H9 (cell line): Measurements from ENCODE around the gene TTLL1. TPM values are rescaled to one million over a fixed set of nuclear protein-coding genes. Genes with fewer than 3 reads are reported as not detected.

Source experiments
- DNase-seq: peaks from one replicate; pipeline ENCODE4 v3.0.0-alpha.2; 2017
- H2AFZ ChIP-seq: one replicate; pipeline ENCODE4 v1.6.1; 2013; ENCODE audit warnings: mild to moderate bottlenecking, low read length, control low read depth, moderate library complexity
- H2AK5ac ChIP-seq: 2 replicates; pipeline ENCODE4 v1.6.1; 2013; ENCODE audit warnings: low read length, control low read depth, mixed read lengths; ENCODE audit not compliant: insufficient read length
- H2BK120ac ChIP-seq: one replicate; pipeline ENCODE4 v1.6.1; 2013; ENCODE audit warnings: low read depth, mild to moderate bottlenecking, low read length, control low read depth, inconsistent platforms; ENCODE audit not compliant: poor library complexity, severe bottlenecking
- H2BK12ac ChIP-seq: 2 replicates; pipeline ENCODE4 v1.6.1; 2013; ENCODE audit warnings: low read length, control low read depth, mixed read lengths, low read depth; ENCODE audit not compliant: insufficient read length
- H2BK15ac ChIP-seq: 2 replicates; pipeline ENCODE4 v1.6.1; 2013; ENCODE audit warnings: low read depth, low read length, control low read depth
- H2BK20ac ChIP-seq: one replicate; pipeline ENCODE4 v1.6.1; 2013; ENCODE audit warnings: low read depth, mild to moderate bottlenecking, low read length, control low read depth, inconsistent platforms; ENCODE audit not compliant: poor library complexity, severe bottlenecking
- H2BK5ac ChIP-seq: 2 replicates; pipeline ENCODE4 v1.6.1; 2013; ENCODE audit warnings: low read length, control low read depth, mixed read lengths; ENCODE audit not compliant: insufficient read length
- H3K14ac ChIP-seq: 2 replicates; pipeline ENCODE4 v1.6.1; 2013; ENCODE audit warnings: low read length, control low read depth; ENCODE audit not compliant: insufficient read depth
- H3K18ac ChIP-seq: 2 replicates; pipeline ENCODE4 v1.6.1; 2013; ENCODE audit warnings: low read depth, mild to moderate bottlenecking, mixed read lengths, low read length, control low read depth; ENCODE audit not compliant: insufficient read length
- H3K23ac ChIP-seq: 2 replicates; pipeline ENCODE4 v1.6.1; 2013; ENCODE audit warnings: low read length, control low read depth, mixed read lengths, low read depth; ENCODE audit not compliant: insufficient read length
- H3K23me2 ChIP-seq: 2 replicates; pipeline ENCODE4 v1.6.1; 2013; ENCODE audit warnings: low read depth, mild to moderate bottlenecking, mixed read lengths, low read length, control low read depth; ENCODE audit not compliant: insufficient read length, poor library complexity, severe bottlenecking
- H3K27ac ChIP-seq: 2 replicates; pipeline ENCODE4 v1.5.1; 2013; ENCODE audit warnings: low read length, control low read depth, mixed read lengths, low read depth; ENCODE audit not compliant: insufficient read length
- H3K27me3 ChIP-seq: 2 replicates; pipeline ENCODE4 v1.6.1; 2013; ENCODE audit warnings: low read length, control low read depth, inconsistent platforms; ENCODE audit not compliant: insufficient read depth
- H3K4ac ChIP-seq: 2 replicates; pipeline ENCODE4 v1.6.1; 2013; ENCODE audit warnings: low read depth, mild to moderate bottlenecking, control low read depth, inconsistent platforms, low read length, moderate library complexity
- H3K4me1 ChIP-seq: 2 replicates; pipeline ENCODE4 v1.6.1; 2013; ENCODE audit warnings: low read length, control low read depth, inconsistent platforms; ENCODE audit not compliant: insufficient read depth
- H3K4me2 ChIP-seq: 2 replicates; pipeline ENCODE4 v1.6.1; 2013; ENCODE audit warnings: low read length, control low read depth, mixed read lengths; ENCODE audit not compliant: insufficient read length, insufficient read depth
- H3K56ac ChIP-seq: 2 replicates; pipeline ENCODE4 v1.6.1; 2013; ENCODE audit warnings: low read depth, mild to moderate bottlenecking, mixed read lengths, low read length, control low read depth; ENCODE audit not compliant: insufficient read length
- H3K79me1 ChIP-seq: 2 replicates; pipeline ENCODE4 v1.6.1; 2013; ENCODE audit warnings: low read depth, mild to moderate bottlenecking, moderate library complexity, low read length, control low read depth, inconsistent platforms; ENCODE audit not compliant: insufficient read depth, poor library complexity, severe bottlenecking
- H3K79me2 ChIP-seq: 2 replicates; pipeline ENCODE4 v1.6.1; 2013; ENCODE audit warnings: low read length, control low read depth, inconsistent platforms; ENCODE audit not compliant: insufficient read depth
- H3K9ac ChIP-seq: 2 replicates; pipeline ENCODE4 v1.6.1; 2013; ENCODE audit warnings: low read length, control low read depth, mixed read lengths; ENCODE audit not compliant: insufficient read length; ENCODE audit errors: extremely low read depth
- H3K9me3 ChIP-seq: one replicate; pipeline ENCODE4 v1.6.1; 2013; ENCODE audit warnings: low read depth, low read length, inconsistent platforms; ENCODE audit not compliant: control insufficient read depth
- H3T11ph ChIP-seq: one replicate; pipeline ENCODE4 v1.6.1; 2013; ENCODE audit warnings: mild to moderate bottlenecking, low read length, control low read depth, inconsistent platforms
- H4K20me1 ChIP-seq: one replicate; pipeline ENCODE4 v1.6.1; 2013; ENCODE audit not compliant: control insufficient read depth, insufficient read length, insufficient read depth
- H4K5ac ChIP-seq: 2 replicates; pipeline ENCODE4 v1.6.1; 2013; ENCODE audit warnings: low read depth, mild to moderate bottlenecking, mixed read lengths, low read length, control low read depth; ENCODE audit not compliant: insufficient read length
- H4K8ac ChIP-seq: replicated peaks from 2 replicates; pipeline ENCODE4 v1.6.1; 2013; ENCODE audit warnings: low read length, control low read depth, mixed read lengths, low read depth; ENCODE audit not compliant: insufficient read length
- H4K91ac ChIP-seq: 2 replicates; pipeline ENCODE4 v1.6.1; 2013; ENCODE audit warnings: low read depth, mild to moderate bottlenecking, moderate library complexity, mixed read lengths, low read length, control low read depth; ENCODE audit not compliant: insufficient read length
- H3K27ac Mint-ChIP-seq, 3 experiments: 2 replicates in 2 of 3; 3 replicates in 1 of 3; pipeline ENCODE4 v1.8.0; 2020 to 2021; ENCODE audit warnings: mixed read lengths in 3 of 3, mild to moderate bottlenecking in 1 of 3, moderate library complexity in 1 of 3
- H3K27me3 Mint-ChIP-seq: 2 replicates; pipeline ENCODE4 v1.8.0; 2021; ENCODE audit warnings: low read depth, mild to moderate bottlenecking, moderate library complexity, mixed read lengths
- H3K36me3 Mint-ChIP-seq, 3 experiments: 2 replicates in 2 of 3; 3 replicates in 1 of 3; pipeline ENCODE4 v1.8.0; 2020 to 2021; ENCODE audit warnings: low read depth in 3 of 3, mixed read lengths in 3 of 3; ENCODE audit not compliant: insufficient read depth in 1 of 3
- H3K4me1 Mint-ChIP-seq, 2 experiments: 2 replicates each; pipeline ENCODE4 v1.8.0; 2020; ENCODE audit warnings: mixed read lengths in 2 of 2
- H3K4me3 Mint-ChIP-seq, 2 experiments: 2 replicates in 1 of 2; 3 replicates in 1 of 2; pipeline ENCODE4 v1.8.0; 2020 to 2021; ENCODE audit warnings: mild to moderate bottlenecking in 2 of 2, mixed read lengths in 2 of 2, moderate library complexity in 1 of 2
- H3K9me3 Mint-ChIP-seq, 2 experiments: 2 replicates in 1 of 2; 3 replicates in 1 of 2; pipeline ENCODE4 v1.8.0; 2020; ENCODE audit warnings: mild to moderate bottlenecking in 2 of 2, mixed read lengths in 2 of 2, moderate library complexity in 1 of 2
- WGBS: extraction: QIAGEN DNeasy Blood & Tissue Kit; methylation state at CpG from one replicate; pipeline ENCODE4 v1.1.7; 2013; ENCODE audit warnings: missing lambda C conversion rate, low lambda C conversion rate, mixed read lengths; ENCODE audit not compliant: insufficient read length; ENCODE audit errors: extremely low coverage; 5-methylcytosine and 5-hydroxymethylcytosine counted together
- total RNA-seq: library from RNA; stranded (reverse); gene quantifications from 2 replicates; pipeline ENCODE4 v1.2.1, GENCODE V29; 2021
- TF ChIP-seq, protein P1 (sequence below): fragments of 200-600 bp; sonication (generic); conservative IDR thresholded peaks from 3 replicates; pipeline ENCODE4 v1.8.0; 2021; ENCODE audit warnings: antibody characterized with exemption, mild to moderate bottlenecking

TTLL1 gene
- total RNA-seq, 1 experiment from 2014 or later = 4.1 TPM

- Histone ChIP-seq H2BK20ac (no peak overlapping the region), H3K4ac (no peak overlapping the region), H2BK15ac (no peak overlapping the region), H3K4me1 (no peaks in the 10 kb centered on the region), H3K23ac (no peak overlapping the region), H2BK5ac (no peak overlapping the region), H4K91ac (no peak overlapping the region), H3K9me3 (no peaks in the 10 kb centered on the region), H2AK5ac (no peak overlapping the region), H3K14ac (no peak overlapping the region), H2AFZ (no peak overlapping the region), H4K8ac (no peak overlapping the region), H3K9ac (no peak overlapping the region), H2BK120ac (no peak overlapping the region), H3K4me2 (no peak overlapping the region), H3K27me3 (no peaks in the 10 kb centered on the region), H3K23me2 (no peaks in the 10 kb centered on the region), H4K5ac (no peak overlapping the region), H4K20me1 (no peaks in the 10 kb centered on the region), H3K79me2 (no peaks in the 10 kb centered on the region), H3K27ac (no peak overlapping the region), H3K56ac (no peak overlapping the region), H2BK12ac (no peak overlapping the region), H3K18ac (no peak overlapping the region), H3K79me1 (no peaks in the 10 kb centered on the region), H3T11ph (no peak overlapping the region)
- Mint-ChIP-seq H3K27me3 (peaks cover 5% of the 10 kb centered on the region; the same call in 1 of the 2 replicates), H3K36me3 (peaks cover 5 to 13% (median 7%) of the 10 kb centered on the region in 3 experiments), H3K4me3 (no peak overlapping the region), H3K9me3 (peaks cover 13 to 18% of the 10 kb centered on the region in 2 experiments), H3K4me1 (peaks cover 2 to 18% of the 10 kb centered on the region in 2 experiments; a peak in 3 of 4 replicates), H3K27ac (no peak overlapping the region)
- no peak for DNase-seq
- TF ChIP-seq, protein P1, sequence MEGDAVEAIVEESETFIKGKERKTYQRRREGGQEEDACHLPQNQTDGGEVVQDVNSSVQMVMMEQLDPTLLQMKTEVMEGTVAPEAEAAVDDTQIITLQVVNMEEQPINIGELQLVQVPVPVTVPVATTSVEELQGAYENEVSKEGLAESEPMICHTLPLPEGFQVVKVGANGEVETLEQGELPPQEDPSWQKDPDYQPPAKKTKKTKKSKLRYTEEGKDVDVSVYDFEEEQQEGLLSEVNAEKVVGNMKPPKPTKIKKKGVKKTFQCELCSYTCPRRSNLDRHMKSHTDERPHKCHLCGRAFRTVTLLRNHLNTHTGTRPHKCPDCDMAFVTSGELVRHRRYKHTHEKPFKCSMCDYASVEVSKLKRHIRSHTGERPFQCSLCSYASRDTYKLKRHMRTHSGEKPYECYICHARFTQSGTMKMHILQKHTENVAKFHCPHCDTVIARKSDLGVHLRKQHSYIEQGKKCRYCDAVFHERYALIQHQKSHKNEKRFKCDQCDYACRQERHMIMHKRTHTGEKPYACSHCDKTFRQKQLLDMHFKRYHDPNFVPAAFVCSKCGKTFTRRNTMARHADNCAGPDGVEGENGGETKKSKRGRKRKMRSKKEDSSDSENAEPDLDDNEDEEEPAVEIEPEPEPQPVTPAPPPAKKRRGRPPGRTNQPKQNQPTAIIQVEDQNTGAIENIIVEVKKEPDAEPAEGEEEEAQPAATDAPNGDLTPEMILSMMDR = no peak
- no CpG with 5 or more reads among the region's 8 CpGs for WGBS
Observed at GRCh38 chr22:43096420-43096819, 7.2 kb upstream of the TTLL1 start.
